GM18867 (cell line): ENCODE results near the gene VEGFC.

Experiments
- ATAC-seq: cut with Tn5 transposase; IDR thresholded peaks from one replicate; pipeline ENCODE4 v1.9.1; 2021; ENCODE audit warnings: mild to moderate bottlenecking, moderate library complexity; ENCODE audit not compliant: unreplicated experiment

The VEGFC gene, protein sequence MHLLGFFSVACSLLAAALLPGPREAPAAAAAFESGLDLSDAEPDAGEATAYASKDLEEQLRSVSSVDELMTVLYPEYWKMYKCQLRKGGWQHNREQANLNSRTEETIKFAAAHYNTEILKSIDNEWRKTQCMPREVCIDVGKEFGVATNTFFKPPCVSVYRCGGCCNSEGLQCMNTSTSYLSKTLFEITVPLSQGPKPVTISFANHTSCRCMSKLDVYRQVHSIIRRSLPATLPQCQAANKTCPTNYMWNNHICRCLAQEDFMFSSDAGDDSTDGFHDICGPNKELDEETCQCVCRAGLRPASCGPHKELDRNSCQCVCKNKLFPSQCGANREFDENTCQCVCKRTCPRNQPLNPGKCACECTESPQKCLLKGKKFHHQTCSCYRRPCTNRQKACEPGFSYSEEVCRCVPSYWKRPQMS

DNA sequence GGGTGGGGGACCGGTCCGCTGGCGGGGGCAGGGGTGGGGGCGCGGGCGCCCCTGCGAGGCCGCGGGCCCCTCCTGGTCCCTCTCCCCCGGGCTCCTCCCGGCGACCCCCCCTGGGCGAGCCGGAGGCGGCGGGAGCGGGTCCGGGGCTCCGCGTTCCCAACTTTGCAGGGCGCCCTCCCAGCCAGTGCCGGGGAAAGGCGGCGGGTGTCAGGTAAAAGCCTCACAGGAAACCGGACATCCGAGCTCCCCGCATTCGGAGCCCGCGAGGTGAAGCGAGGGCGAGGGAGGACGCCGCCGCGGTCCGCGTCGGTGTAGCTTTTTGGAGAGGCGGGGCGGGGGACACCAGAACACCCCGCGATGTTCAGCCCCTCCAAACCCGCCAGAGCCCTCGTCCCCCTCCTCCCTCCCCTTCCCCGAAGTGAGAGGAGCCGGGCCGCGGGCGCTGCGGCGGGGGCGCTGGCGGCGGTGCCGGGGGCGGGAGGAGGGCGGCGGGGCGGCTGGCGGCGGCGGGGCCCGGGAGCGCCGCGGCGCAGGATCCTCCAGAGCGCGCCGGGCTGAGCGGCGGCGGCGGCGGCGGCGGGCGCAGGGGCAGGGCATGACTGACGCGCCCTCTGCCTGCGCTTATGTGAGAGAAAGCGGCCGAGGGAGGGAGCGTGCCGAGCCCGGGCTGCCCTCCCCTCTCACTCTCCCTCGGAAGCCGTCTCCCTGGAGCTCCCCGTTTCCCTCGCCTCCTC lies at the start of gene VEGFC:
Gene VEGFC, minus strand, starts transcription at position 597 of the 734 bp plus-strand sequence. CDS start 611 bp downstream, outside the sequence.
- ATAC-seq = peak; percentile 90

DNA sequence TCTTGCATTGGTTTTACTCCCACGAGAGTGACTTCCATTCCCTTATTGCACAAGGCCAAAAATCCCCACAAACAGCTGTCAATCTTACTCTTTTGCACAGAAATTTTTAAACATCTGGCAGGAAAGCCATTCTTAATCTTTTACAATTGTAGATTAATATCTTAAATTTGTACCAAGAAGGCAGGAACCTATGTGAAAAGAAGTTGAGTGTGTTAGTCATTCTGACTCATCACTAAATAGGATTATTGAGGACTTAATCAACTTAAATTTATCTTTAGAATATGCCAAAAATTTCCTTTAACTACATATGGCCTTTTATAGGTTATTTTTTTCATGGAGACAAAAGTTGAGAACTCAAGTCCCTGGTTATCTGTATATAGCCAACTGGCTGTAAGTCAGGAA lies 49.0 kb upstream of the VEGFC start:
- ATAC-seq = no peak

DNA sequence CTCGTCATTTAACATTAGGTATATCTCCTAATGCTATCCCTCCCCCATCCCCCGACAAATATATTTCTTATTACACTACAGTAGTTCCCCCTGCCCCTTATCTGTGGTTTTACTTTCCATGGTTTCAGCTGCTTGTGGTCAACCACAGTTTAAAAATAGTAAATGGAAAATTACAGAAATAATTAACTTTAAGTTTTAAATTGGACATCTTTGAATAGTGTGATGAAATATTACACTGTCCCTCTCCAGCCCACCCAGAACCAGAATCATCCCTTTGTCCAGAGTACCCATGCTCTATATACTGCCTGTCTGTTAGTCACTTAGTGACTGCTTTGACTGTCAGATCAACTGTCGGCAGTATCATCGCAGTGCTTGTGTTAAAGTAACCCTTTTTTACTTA lies 47.4 kb upstream of the VEGFC start:
- no peak for ATAC-seq

DNA sequence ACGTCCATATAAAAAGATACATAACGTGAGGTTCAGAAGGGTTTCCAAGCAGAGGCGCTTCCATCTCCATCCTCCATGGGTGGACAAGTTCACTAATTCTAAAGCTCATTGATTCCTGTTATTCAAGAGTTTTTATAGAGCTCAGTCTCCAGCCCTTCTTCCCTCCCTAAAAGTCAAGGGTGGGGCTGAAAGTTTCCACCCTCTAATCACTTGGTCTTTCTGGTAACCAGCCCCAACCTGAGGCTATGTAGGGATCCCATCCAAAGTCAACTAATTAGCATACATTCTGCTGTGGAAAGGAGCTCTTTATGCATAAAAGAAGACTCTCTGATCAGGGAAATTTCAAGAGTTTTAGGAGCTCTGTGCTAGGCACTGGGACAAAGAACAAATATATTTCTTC lies 46.9 kb upstream of the VEGFC start:
- no peak for ATAC-seq

DNA sequence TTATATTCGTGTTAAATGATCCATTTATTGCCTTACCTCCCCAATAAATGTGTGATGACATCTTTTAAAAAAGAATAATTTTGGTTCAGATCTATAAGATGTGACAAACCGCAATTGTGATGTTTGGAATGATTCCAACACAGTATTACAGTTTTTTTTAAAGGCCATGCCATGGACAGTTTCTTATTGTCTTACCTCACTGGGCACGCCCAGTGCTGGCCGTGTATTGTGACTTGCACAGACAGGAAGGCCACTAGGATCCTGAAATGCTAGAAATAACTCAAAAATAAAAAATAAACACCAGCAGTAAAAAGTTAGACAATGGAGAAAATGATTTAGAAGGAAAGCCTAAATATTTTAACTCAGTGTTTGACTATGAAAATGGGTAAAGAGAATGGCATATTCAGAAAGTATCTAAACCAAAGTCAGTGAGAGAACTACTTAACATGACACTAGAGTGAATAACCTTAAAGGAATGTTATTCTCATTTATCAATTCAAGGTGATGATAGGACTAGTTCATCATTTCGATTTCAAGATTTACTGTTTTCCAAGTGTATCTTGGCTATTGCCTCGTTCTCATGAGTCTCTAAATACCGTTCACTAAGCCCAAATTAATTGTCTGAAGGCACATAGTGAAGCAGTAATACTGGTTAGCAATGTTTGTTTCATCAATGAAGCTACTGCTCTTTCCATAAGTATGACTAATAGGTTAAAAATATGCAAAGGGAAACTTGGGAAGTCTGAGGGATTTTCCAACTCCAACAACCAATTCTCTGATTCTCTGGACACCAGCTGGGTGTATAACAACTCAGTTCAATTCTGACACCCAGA lies 46.1 kb upstream of the VEGFC start:
- ATAC-seq = no peak

DNA sequence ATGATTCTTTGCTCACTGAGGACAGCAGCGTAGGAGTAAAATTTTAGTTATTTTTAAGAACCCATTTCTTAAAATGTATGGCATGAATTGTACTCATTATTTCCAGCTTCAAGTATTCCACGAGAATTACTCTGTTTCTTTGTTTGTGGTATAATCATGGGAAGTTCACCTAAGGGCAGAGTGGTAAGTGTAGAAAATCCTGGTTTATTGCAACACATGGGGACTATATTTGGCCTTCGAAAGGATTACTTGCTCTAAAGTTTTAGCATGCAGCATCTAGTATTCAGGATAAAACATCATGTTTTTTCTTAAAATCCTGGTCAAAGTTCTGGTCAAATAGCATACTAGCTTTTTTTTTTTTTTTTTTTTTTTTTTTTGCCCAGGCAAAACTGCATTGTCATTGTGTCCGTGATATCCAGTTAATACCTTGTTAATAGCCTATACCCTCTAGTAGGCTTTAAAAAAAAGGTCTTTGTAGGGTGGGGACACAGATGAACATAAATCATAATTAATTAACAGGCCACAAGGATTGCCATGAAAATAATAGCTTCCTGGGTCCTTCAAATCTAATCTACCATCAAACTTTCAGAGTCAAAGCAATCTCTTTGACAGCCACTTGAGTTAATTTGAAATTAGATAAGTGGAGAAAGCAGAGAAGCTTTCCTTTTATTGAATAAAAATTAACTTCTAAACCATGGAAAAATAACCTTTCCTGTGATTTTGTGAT lies 44.6 kb upstream of the VEGFC start:
- ATAC-seq = no peak

DNA sequence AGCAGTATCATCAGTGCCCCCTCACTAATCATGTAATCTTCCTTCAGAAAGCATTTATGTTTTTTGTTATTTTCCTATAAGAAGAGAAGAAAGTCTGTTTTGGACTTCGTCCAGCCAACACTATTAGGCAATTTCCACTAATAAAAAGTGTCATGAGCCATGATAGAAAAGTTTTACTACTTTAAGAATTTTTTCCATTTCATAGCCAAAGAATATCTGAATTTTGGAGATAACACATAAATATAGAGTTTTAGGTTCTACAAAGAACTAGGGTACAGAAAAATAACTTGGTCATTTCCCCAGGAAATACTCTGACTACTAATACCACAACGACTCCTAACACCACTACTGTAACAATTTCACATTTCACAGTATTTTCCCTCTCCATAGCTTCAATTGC lies 41.8 kb upstream of the VEGFC start:
- ATAC-seq = no peak

DNA sequence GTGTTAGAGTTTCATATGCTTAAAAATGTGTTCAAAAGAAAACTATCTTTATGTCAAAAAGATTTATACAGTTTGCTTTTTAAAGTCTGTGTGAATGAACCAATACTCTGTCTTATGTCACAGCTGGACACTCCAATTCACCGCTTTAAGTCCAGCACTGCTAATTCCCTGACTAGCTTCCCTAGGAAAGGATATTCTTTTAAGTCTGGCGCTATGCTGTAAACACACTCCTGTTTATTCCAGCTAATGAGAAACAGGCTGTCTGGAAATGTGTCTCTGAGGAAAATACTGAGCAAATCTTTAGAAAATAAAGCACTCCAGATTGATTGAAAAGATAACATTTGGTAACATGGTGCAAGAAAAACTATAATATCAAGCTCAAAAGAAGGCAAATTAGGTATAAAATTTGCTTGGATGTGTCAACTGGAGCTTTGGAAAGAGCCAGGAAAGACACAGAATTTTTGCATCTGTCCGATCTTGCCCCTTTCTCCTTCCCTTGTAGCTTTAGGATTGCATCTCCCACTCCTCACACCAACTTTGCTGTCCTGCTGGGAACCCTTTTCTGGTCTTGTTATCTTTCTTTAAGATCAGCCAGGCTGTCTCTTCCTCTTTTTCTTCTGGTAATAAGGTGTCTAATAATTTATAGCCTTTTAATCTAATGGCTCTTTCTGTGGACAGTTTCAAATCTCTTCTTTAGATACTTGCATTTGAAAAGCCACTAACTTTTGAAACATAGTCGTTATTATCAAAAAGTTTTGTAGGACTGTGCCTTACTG lies 40.9 kb upstream of the VEGFC start:
- no peak for ATAC-seq

DNA sequence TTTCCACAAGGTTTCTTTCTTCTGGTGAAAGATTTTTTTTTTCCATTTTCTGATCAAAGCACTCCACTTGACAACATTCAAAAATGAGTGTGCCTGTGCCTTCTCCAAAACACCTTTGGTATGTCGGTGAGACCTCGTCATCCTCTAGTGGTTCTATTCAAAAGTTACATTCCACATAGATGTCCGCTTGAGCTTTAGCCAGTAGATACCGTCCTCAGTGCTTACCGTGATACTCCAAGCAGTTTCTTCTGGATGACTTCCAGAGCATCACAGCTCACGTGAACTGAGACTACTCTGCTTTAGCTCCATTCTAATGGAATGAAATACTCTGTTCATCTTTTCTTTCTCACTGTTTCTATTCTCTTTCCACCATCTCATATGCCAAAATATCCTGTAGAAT lies 38.2 kb upstream of the VEGFC start:
- ATAC-seq = no peak

DNA sequence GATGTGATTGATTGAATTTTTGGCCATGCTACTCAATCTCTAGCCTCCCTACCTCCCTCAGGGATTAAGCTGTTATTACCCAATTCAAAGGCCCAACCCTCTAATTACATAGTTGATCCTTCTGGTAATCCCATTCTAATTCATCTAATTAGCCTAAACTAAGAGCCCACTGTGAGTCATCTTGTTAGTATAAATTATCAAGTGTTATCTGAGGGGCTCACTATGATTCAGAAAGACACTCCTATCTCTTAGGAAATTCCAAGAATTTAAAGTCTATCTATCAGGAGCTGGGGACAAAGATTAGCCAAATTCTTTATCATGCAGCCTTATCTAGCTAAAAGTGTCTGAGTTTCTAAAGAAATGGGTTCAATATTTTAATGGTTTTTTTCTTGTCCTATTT lies 32.9 kb upstream of the VEGFC start:
- no peak for ATAC-seq

DNA sequence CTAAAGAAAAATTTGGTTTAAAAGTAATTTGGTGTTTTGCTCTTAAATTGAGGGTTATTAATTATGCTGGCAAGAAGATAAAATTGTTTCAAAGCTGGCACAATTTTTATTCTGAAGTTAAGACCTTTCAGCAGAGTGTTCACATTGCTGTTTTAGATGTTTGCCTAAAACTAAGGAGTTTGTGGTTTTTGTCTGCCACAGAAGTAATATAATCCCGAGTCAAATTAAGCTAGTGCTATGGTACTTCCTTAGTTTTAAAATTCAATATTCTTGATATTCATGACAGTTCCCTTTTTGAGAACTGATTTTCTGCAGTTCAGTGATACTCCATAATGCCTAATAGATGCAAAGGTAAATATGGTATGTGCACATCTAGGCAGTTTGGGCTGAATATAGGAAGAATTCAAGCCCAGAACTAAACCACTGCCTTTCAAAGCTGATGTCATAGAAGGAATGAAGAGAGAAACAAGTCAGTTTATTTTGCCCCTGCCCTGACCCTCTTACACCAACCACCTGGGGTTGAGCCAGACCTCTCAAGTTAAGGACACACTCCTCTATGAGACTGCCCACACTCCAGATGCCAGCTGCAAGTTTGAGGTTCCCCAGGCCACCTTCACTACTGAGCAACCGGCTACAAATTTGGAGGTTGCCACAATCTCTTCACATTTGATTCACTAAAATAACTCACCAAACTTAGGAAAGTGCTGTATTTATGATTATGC lies 32.1 kb upstream of the VEGFC start:
- no peak for ATAC-seq

DNA sequence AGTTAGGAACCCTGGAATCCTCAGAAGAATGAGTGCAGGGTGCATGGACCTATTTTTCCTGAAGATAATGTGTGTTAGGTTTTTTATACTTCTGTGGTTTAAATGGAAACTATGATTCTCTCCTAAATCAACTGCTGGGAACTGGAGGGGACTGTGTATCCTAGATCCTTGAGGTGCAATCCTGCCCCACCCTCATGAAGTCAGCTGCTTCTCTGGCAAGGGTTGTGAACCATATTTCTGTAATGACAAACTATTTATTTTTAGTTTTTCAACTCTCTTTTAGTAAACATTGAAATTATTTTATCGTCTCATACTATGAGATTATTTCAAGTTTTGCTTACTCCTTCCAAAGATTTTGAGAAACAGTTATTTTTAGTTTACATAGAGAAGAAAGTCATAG lies 25.8 kb upstream of the VEGFC start:
- no peak for ATAC-seq

DNA sequence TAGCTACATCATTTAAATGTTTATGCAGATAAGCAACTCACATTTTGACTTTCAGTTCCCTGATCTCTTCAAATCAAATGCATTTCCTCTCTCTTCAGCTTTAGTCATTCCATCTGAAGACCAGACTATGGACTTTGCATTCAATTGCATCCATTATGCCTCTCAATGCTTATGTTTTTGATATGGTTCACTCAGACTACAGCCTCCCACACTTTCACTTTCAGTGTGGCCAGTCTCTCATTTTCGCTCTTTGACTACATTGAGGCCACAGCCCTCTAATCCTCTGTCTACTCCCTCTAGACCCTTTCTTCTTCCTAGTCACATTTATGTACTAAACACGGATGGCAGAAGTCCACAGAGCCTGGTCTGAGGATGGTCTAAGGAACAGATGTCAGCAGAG lies 24.5 kb upstream of the VEGFC start:
- peak; percentile 90 for ATAC-seq

DNA sequence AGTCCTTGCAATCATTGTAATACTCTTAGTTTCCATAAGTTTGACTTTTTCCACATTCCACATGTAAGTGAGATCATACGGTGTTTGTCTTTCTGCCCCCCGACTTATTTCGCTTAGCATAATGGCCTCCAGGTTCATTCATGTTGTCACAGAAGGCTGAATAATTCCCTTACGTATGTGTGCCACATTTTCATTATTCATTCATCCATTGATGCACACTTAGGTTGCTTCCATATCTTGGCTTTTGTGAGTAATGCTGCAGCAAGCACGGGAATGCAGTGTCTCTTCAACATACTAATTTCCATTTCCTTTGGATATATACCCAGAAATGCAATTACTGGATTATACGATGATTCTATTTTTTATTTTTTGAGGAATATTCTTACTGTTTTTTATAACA lies 22.0 kb upstream of the VEGFC start:
- no peak for ATAC-seq

DNA sequence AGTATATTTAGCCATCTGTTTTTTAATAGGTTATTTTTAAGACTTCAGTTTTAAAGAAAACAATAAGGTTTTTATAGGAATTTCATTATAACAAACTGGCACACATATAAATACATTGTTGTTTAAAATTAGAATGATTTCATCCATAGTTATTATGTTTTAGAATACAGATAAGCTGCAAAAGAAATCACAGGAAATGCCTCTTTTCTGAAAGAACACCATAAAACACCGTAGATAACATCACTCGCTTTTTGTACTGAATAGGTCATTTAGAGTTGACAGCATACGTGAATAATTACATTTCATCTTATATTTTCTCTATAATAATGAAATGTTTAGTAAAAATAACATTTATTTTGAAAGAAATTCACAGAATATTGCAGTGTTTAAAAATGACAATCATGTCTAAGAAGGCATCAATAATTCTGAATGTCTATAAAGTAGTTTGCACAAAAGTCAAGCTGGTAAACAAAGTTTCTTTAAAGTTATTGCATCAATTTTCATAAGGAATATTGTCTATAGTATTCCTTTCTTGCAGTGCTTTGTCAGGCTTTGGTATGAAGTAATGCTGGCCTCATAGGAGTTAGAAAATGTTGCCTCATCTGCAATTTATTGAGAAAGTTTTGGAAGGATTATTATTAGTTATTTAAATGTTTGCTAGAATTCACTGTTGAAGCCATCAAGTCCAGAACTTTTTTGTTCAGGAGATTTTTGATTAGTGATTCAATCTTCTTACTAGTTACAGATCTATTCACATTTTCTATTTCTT lies 17.9 kb upstream of the VEGFC start:
- no peak for ATAC-seq

DNA sequence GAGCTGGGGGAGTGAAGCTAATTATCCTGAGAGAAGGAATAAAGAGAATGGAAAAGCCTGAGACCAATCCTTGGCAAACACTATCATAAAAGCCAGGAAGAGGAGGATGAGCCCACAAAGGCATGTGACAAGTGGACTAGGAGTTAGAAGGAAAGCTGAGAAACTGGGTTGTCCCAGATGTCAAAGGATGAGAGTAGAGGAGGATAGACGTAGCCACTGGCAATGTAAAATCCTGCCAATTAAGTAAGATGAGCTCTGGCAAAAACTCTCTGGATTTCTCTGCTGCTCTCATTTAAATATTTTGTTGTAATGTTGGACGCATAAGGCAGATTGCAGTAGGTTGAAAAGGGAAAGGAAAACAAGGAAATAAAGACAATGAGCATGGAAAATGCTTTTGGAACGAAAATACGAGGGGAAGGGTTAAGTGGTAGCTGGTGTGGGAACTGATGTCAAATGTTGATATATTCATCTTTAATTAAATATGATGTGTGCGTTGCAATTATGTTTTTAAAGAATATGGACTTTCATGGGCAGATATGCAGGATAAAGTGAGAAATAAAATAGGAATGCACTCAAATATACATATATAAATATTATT lies 14.2 kb upstream of the VEGFC start:
- no peak for ATAC-seq

DNA sequence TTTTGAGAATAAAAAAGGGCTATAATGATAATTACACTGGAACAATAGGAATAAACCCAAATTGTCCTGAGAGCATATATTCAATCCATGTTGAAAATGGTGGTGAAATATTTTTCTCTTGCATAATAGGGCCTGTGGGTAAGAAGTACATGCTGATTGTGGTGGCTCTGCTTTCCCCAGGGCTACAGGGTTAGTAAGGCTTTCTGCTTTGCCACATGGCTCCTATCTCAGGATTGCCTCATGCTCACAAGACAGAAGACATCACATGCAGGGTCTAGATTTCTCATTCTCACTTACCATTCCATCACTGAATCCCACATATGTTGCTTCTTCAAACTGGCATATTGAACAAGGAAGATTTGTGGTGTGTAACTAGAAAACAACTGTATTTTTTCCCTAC lies 12.4 kb upstream of the VEGFC start:
- no peak for ATAC-seq

DNA sequence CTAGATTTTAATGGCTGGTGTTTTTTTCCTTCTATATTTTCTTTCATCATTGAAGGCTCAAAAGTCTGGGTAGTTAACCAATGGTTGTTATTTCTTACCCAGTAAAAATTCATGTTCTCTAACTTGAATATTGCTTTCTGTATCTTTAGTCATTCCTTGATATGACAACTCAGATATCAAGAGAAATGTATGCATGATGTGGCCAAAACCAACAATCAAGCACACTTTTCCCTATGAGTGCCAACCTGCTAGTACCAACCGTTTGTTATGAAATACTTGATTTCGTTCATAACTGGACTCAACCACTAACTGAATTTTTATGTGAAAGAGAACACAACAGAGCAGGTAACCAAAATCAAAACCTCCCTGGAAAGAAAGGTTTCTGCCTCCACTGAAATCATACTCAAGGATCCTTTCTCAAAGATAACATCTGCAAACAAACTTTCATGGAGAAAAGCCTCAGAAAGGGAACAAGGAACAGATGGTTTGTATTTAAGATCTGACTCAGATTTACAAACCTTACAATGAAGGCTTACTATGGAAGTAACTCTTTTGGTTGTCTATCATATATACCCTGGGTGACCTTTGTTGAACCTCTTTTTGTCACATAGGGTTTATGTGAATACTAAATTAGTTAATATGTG lies 8.3 kb upstream of the VEGFC start:
- ATAC-seq = no peak
